Loucy (cell line): ENCODE measurements around the gene SURF1.

Source experiments
- H2AFZ ChIP-seq: fragments of 200-600 bp; sonication (generic); 2 replicates; pipeline ENCODE4 v1.6.0; 2016; ENCODE audit warnings: antibody characterized with exemption, mild to moderate bottlenecking, low read length, moderate library complexity
- H3F3A ChIP-seq: fragments of 200-600 bp; 2 replicates; pipeline ENCODE4 v1.6.0; 2016; ENCODE audit warnings: antibody characterized with exemption, low read depth, mild to moderate bottlenecking
- H3K27me3 ChIP-seq: fragments of 200-600 bp; sonication (generic); 2 replicates; pipeline ENCODE4 v1.6.1; 2014; ENCODE audit warnings: low read length, mild to moderate bottlenecking; ENCODE audit not compliant: insufficient read depth, poor library complexity, severe bottlenecking
- H3K36me3 ChIP-seq: fragments of 200-600 bp; sonication (generic); 2 replicates; pipeline ENCODE4 v1.6.1; 2016; ENCODE audit warnings: low read length; ENCODE audit not compliant: insufficient read depth
- H3K4me1 ChIP-seq: fragments of 200-600 bp; sonication (generic); 2 replicates; pipeline ENCODE4 v1.5.1; 2014; ENCODE audit warnings: low read length, mild to moderate bottlenecking; ENCODE audit not compliant: insufficient read depth, poor library complexity, severe bottlenecking
- H3K4me2 ChIP-seq: fragments of 200-600 bp; sonication (generic); 2 replicates; pipeline ENCODE4 v1.6.0; 2014; ENCODE audit warnings: antibody characterized with exemption, low read length, low read depth, mild to moderate bottlenecking; ENCODE audit not compliant: poor library complexity, severe bottlenecking
- H3K4me3 ChIP-seq: fragments of 200-600 bp; sonication (generic); 2 replicates; pipeline ENCODE4 v1.5.1; 2014; ENCODE audit warnings: low read length, mild to moderate bottlenecking, mixed read lengths; ENCODE audit not compliant: poor library complexity, severe bottlenecking
- H3K79me2 ChIP-seq: fragments of 200-600 bp; sonication (generic); 2 replicates; pipeline ENCODE4 v1.6.1; 2014; ENCODE audit warnings: low read length; ENCODE audit not compliant: insufficient read depth
- H3K9ac ChIP-seq: fragments of 200-600 bp; sonication (generic); 2 replicates; pipeline ENCODE4 v1.6.0; 2014; ENCODE audit warnings: mild to moderate bottlenecking, low read depth, low read length, moderate library complexity; ENCODE audit not compliant: poor library complexity, severe bottlenecking
- H3K9me2 ChIP-seq: fragments of 200-600 bp; sonication (generic); replicated peaks from 2 replicates; pipeline ENCODE4 v1.6.1; 2016; ENCODE audit warnings: low read depth, low read length, mixed read lengths
- H3K9me3 ChIP-seq: fragments of 200-600 bp; sonication (generic); 2 replicates; pipeline ENCODE4 v1.6.1; 2014; ENCODE audit warnings: mild to moderate bottlenecking, antibody characterized with exemption, low read length, low read depth; ENCODE audit not compliant: insufficient read depth
- H4K20me1 ChIP-seq: fragments of 200-600 bp; sonication (generic); 2 replicates; pipeline ENCODE4 v1.6.0; 2014; ENCODE audit warnings: antibody characterized with exemption, low read length, mild to moderate bottlenecking; ENCODE audit not compliant: insufficient read depth, poor library complexity, severe bottlenecking
- CTCF ChIP-seq: fragments of 200-600 bp; sonication (generic); conservative IDR thresholded peaks from 2 replicates; pipeline ENCODE4 v1.5.1; 2014; ENCODE audit warnings: mild to moderate bottlenecking, antibody characterized with exemption, low read length
- EZH2phosphoT487 ChIP-seq: fragments of 200-600 bp; IDR thresholded peaks from 2 replicates; pipeline ENCODE4 v1.6.1; 2018; ENCODE audit warnings: antibody characterized with exemption, mild to moderate bottlenecking, moderate library complexity, borderline replicate concordance

Gene SURF1

DNA sequence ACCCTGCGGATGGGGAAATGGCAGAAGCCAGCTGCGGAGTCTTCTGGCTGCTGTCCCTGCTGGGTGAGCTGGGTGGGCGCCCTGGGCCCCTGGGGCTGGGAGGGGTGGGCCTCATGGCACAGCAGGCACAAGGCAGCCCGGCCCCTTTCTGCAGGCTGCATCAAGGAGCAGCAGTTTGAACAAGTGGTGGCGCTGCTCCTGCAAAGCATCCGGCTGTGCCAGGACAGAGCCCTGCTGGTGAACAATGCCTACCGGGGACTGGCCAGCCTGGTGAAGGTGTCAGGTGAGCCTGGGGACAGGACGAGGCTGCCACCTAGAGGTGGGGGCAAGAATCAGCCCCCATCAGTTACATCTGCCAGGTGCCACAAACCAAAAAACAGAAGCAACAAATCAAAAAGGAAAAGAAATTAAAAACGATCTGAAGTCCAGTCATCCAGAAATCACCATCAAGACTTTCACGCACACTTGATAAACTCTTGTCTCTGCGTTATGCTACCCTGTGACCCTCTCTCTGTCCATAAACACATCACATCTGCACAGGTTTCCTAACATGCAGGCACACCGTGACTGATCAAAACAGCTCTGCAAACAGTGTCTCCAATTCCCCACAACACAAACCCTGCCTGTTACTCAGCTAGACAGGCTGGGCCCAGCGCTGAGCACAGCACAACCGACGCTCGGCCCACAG, 47.6 kb upstream of the SURF1 start:
- Histone ChIP-seq H4K20me1 (no peaks in the 10 kb centered on the region), H3K27me3 (no peaks in the 10 kb centered on the region), H3K36me3 (peaks cover 37% of the 10 kb centered on the region; the same call in 1 of the 2 replicates), H3K9me3 (no peaks in the 10 kb centered on the region), H3K9ac (no peak overlapping the region), H3K4me2 (no peak overlapping the region), H3K4me1 (no peaks in the 10 kb centered on the region), H3K4me3 (no peak overlapping the region), H3K9me2 (no peaks in the 10 kb centered on the region), H2AFZ (no peak overlapping the region), H3K79me2 (no peaks in the 10 kb centered on the region), H3F3A (no peaks in the 10 kb centered on the region)
- TF ChIP-seq EZH2phosphoT487 (no peak), CTCF (peak; percentile 74)

DNA sequence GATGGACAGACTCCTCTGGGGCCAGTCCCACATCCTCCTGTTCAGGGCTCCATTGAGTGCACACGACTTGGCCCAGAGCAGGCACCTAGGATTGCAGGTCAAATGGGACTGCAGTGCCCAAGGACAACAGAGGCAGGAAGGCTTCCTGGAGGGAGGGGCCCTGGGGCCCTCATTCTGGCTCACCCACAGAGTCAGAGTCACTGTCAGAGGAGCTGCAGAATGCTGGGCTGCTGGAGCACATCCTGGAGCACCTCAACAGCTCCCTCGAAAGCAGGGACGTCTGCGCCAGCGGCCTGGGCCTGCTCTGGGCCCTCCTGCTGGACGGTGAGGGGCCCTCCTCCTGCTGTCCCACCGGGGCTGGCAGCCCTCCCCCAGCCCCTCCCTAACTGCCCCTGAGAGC, 46.4 kb upstream of the SURF1 start:
- no peaks in the 10 kb centered on the region for H3F3A ChIP-seq
- H3K9me3 ChIP-seq, result no peaks in the 10 kb centered on the region
- H3K36me3 ChIP-seq, result peaks cover 28% of the 10 kb centered on the region; the same call in 1 of the 2 replicates
- H3K27me3 ChIP-seq, result no peaks in the 10 kb centered on the region
- no peak overlapping the region for H3K9ac ChIP-seq
- no peak overlapping the region for H3K4me3 ChIP-seq
- H3K4me1 ChIP-seq, result no peaks in the 10 kb centered on the region
- H3K9me2 ChIP-seq, result no peaks in the 10 kb centered on the region
- no peaks in the 10 kb centered on the region for H3K79me2 ChIP-seq
- H4K20me1 ChIP-seq, result no peaks in the 10 kb centered on the region
- no peak overlapping the region for H3K4me2 ChIP-seq
- no peak overlapping the region for H2AFZ ChIP-seq
- no peak for TF ChIP-seq CTCF
- TF ChIP-seq EZH2phosphoT487, result no peak

GRCh38 chr9:133401588-133401987, 45.3 kb upstream of the SURF1 start:
- no peaks in the 10 kb centered on the region for H3F3A ChIP-seq
- no peak overlapping the region for H2AFZ ChIP-seq
- H3K36me3 ChIP-seq, result peaks cover 20% of the 10 kb centered on the region; the same call in 1 of the 2 replicates
- H3K9me2 ChIP-seq, result no peaks in the 10 kb centered on the region
- H3K4me1 ChIP-seq, result no peaks in the 10 kb centered on the region
- no peaks in the 10 kb centered on the region for H3K9me3 ChIP-seq
- no peak overlapping the region for H3K4me3 ChIP-seq
- no peaks in the 10 kb centered on the region for H3K27me3 ChIP-seq
- no peaks in the 10 kb centered on the region for H4K20me1 ChIP-seq
- TF ChIP-seq CTCF (no peak), EZH2phosphoT487 (no peak)
- no peak overlapping the region for H3K9ac ChIP-seq
- no peaks in the 10 kb centered on the region for H3K79me2 ChIP-seq
- no peak overlapping the region for H3K4me2 ChIP-seq
